Anterior cingulate cortex (tissue), 58 donors: ENCODE results near the gene SFMBT1.
A peak's percentile ranks its signal among the peaks of the same experiment; 100 is the strongest.
"Not testable (repeated sequence)": the region's sequence is repeated elsewhere in the genome, so short reads cannot be mapped to it uniquely, and the experiment has no call there.

Experiments
- DNase-seq, 58 donors: peaks; one replicate each; lab custom pipeline; 2025; lab: John Stamatoyannopoulos, UW

SFMBT1 gene

DNA sequence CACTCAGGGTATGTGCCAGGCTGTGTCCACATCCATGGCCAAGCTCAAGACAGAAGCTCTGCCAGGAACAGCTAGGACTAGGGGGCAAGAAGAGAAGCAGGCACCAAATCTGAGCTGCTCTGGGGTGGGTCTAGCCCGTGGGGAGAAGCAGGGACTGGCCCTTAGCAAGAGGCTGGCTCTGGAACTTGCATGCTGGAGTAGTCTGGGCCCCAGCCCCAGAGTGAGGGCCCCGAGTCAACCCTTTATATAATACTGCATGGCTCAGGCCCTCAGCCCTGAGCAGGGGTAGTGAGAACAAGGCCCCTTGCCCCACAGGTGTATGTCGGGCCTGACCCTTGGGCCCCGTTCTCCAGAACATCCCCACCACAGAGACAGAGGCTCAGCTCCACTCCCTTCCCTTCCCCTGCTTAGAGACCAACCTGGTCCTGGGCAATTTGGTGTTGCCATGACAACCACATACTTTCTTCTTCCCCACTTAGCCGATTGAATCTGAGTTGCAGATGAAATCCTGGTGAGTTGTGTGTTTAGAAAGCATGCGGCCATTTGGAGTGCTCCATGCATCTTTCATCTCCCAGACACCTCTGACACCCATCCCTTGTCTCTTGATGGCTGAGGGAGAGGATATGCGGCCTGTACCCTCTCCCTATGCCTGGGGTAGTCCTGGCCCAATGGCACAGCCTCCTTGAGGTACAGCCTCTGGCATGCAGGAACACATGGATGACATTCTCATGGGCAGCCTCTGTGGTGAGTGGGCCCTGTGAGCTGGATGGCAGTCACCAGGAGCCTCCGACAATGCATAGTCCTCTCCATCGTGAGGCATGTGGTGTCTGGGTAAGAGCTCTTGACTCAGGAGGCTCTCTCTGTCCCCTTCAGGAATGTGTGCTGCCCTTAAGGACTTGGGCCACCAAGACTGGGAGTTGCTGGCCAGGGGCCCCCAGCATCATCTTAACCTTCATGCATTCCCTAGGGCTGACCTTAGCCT, 29.2 kb upstream of the SFMBT1 start:
- DNase-seq: no peak

GRCh38 chr3:53074366-53074696, 28.5 kb upstream of the SFMBT1 start:
- no peak for DNase-seq

GRCh38 chr3:53073553-53074365, 27.9 kb upstream of the SFMBT1 start:
- DNase-seq: no peak

GRCh38 chr3:53072653-53073552, 27.0 kb upstream of the SFMBT1 start:
- peak in 52 of 58 donors; percentile 17 to 81 (median 56) for DNase-seq

DNA sequence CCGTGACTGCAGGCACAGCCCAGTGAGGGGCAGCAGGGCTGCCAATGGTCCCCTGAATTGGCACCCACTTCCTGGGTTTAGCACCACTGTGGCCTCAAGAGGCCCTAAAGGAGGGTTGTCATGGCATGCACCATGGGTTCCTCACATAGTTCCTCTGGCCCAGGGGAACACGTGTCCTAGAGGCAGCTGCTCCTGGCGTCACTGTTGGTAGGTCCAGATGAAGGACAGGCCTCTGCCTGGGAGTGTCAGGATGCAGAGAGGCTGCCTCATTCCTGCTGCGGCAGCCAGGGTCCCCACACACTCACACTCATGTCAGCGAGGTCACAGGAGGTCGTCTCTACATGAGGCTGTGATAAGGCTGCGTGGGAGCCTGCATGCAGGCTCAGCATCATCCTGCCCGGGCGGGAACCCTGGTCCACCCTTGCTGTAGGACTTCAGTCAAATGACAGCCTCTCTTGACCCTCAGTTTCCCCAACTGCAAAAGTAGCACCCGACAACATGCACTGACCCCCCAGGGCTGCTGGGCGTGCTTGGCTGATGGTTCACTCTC, 26.1 kb upstream of the SFMBT1 start:
- DNase-seq: no peak

- no peak for DNase-seq
Observed at GRCh38 chr3:53069422-53070068, 23.7 kb upstream of the SFMBT1 start.

DNA sequence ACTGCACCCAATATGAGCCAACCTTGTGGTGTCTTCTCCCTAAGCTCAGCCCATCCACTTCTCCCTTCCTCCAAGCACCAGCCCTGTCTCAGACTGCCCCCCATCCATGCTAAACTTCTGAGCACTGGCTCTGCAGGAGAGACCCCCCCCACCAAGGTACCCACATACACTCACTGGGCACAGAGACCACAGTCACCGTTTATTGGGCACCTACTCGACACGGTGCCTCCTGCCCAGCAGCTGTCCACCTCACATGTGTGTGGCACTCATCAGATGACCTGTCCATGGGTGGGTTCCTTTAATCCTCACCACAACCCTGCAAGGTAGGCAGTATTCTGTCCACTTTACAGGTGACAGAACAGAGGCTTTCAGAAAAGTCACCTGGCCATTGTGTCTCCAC, 22.3 kb upstream of the SFMBT1 start:
- no peak for DNase-seq

DNA sequence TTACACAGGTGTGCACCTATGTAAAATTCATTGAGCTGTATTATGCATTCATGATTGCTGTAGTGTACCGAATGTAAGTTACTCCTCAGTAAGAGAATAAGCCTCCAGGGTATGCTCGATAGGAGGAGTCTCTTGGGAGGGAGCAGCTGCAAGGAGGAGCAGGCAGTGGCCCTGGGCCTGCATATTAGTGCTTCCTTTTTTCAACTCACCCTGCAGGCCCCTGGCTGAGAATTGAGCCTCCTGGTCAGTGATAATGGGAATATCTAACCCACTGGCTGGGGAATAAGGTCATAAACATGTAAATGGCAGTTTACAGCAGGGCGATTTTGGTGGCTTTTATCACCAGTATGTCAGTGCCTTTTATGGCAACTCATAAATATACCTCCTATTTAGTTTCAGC, 21.7 kb upstream of the SFMBT1 start:
- no peak for DNase-seq

DNA sequence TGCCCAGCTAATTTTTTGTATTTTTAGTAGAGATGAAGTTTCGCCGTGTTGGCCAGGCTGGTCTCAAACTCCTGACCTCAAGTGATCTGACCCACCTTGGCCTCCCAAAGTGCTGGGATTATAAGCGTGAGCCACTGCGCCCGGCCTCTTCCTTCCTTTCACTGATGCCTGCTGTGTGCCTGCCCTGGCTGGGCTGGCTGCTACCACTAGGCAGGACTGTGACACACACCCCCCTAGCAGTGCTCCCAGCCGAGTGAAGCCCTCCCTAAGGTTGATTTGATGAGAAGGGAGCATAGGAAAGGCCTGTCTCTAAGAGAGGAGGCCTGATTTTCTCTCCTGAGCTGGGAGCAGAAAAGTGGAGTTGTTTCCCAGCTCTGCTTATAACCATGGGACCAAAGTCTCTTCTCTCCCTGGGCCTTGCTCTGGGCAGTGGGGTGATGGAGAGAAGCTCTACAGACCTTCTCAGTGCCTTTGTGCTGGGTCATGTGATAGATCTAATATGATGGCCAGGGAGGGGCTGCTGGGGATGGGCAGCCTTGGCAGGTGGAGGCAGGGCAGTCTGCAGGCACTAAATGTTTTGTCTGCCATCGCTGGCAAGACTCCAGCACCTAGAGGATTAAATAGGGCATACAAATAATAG, 20.1 kb upstream of the SFMBT1 start:
- no peak for DNase-seq

DNA sequence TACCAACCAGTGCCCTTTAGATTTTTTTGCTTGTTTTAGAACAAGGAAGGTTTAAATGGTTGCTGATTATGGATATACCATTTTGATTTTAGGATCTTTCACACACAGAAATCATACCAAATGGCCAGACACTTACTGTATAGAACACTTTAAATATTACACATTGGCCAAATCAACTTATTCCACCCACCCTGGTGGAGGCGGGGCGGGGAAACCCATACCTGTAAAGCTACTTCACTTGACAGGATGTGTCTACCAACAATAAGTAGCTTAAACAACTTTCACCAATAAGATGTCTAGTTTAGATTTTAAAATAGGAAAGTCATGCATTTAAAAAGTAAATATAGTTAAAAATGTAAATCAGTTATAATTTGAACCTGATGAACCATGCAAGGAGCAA, 17.0 kb upstream of the SFMBT1 start:
- no peak for DNase-seq

- no peak for DNase-seq
Observed at GRCh38 chr3:53056442-53056841, 10.6 kb upstream of the SFMBT1 start.

DNA sequence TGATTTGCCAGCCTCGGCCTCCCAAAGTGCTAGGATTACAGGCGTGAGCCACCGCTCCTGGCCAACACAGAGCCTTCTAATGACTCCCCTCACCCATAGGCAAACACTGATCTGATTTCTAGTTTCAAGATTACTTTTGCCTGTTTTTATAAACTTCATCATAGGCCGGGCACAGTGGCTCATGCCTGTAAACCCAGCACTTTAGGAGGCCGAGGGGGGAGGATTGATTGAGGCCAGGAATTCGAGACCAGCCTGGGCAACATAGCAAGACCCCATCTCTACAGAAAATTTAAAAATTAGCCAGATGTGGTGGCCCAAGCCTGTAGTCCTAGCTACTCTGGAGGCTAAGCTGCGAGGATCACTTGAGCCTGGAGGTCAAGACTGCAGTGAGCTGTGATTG, 8.4 kb upstream of the SFMBT1 start:
- not testable (repeated sequence) for DNase-seq

DNA sequence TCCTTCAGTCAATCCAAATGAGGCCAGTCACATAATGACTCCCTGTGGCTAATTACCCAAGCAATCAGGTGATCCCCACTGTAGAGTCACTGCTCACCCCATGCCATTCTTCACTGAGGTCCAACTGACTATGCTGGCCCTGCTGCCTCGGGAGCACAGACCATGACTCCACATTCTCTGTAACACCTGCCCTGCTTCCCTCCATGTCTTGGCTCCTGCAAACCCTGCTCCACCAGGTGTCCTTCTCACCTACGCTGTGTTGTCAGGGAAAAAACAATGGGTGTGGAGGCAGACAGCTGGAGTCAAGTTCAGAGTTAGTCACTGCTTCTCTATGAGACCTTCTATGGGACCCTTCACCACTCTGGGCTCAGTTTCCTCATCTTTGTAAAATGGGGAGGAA, 6.1 kb upstream of the SFMBT1 start:
- DNase-seq: no peak

GRCh38 chr3:53049987-53050386, 4.1 kb upstream of the SFMBT1 start:
- no peak for DNase-seq

GRCh38 chr3:53046171-53047170, 598 bp upstream of the SFMBT1 start:
- peak in 45 of 58 donors; percentile 6 to 67 (median 37) for DNase-seq

- peak in 48 of 58 donors; percentile 6 to 69 (median 45) for DNase-seq
Observed at GRCh38 chr3:53044711-53045517, 959 bp downstream of the SFMBT1 start.

GRCh38 chr3:53044371-53044710, 1.5 kb downstream of the SFMBT1 start:
- no peak for DNase-seq
